GM19452 (cell line): ENCODE data around the gene GPR152.
"Not testable (repeated sequence)": the region's sequence is repeated elsewhere in the genome, so short reads cannot be mapped to it uniquely, and the experiment has no call there.

ENCODE experiments used
- ATAC-seq: cut with Tn5 transposase; IDR thresholded peaks from one replicate; pipeline ENCODE4 v1.9.1; 2021; ENCODE audit not compliant: unreplicated experiment

The GPR152 gene

DNA sequence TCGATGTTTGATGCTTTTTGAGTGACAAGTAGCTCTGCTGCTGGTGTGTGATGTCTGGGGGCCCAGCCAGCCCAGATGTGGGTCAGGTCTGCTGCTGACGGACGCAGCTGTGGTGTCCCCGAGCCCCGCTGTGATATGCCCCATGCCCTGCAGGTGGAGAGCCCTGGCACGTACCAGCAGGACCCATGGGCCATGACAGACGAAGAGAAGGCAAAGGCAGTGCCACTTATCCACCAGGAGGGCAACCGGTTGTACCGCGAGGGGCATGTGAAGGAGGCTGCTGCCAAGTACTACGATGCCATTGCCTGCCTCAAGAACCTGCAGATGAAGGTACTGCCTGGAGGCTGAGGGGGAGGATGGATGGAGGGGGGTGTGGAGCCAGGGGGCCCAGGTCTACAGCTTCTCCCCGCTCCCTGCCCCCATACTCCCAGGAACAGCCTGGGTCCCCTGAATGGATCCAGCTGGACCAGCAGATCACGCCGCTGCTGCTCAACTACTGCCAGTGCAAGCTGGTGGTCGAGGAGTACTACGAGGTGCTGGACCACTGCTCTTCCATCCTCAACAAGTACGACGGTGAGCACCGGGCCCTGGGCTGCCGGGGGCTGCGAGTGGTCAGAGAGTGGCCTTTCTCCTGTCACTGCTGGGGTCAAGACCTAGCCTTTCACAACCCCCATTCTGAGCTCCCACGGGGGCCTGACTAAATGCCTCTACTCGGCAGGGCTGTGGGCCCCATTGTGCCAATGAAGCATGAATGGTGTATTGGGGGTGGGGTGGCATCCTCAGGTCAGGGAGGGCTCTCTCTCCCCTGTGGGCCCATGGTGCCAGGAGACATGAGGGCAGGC, 37.6 kb upstream of the GPR152 start:
- no peak for ATAC-seq

DNA sequence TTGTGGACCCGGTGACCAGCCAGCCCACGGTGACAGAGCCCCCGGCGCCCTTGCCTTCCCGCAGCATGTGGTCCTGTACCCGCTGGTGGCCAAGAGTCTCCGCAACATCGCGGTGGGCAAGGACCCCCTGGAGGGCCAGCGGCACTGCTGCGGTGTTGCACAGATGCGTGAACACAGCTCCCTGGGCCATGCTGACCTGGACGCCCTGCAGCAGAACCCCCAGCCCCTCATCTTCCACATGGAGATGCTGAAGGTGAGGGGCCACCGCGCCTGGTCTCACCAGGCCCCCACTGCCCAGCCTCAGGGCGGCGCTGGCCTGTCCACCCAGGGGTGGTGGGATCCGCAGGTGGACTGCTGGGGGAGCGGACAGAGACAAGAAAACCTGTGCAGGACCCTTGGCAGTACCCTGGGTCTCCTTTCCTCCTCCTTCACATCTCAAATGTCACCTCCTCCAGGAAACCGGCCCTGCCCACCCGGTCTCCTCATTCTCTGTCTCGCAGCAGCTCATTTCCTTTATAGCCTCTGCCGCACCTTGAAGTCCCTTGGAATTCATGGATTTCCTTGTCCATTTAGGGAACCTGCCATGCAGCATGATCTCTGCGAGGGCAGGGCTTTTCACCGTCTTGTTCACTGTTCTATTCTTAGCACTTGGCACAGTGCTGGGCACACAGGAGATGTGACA, 36.8 kb upstream of the GPR152 start:
- no peak for ATAC-seq

DNA sequence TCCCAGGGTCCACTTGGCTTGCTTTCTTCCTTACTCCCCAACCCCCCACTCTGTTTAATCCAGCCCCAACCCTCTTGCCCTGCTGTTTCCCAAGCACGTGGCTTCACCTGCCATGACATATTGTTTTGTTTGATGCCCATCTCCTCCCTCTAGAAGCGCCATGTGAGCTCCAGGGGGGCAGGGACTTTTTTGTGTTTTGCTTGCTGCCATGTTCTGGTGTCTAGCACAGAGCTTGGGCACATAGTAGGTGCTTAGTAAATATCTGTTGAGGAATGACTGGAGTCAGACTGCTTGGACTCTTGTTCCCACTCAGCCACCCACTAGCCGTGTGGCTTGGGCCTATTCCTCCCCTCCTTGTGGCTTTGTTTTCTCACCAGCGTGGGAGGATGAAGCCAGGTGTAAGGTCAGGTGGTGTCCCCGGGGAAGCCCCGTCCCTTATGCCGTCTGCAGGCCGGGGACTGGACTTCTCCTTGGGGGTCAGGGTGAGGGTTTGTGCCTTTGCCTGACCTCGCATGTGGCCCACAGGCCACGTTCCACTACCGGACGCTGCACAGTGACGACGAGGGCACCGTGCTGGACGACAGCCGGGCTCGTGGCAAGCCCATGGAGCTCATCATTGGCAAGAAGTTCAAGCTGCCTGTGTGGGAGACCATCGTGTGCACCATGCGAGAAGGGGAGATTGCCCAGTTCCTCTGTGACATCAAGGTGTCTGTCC, 34.1 kb upstream of the GPR152 start:
- no peak for ATAC-seq

DNA sequence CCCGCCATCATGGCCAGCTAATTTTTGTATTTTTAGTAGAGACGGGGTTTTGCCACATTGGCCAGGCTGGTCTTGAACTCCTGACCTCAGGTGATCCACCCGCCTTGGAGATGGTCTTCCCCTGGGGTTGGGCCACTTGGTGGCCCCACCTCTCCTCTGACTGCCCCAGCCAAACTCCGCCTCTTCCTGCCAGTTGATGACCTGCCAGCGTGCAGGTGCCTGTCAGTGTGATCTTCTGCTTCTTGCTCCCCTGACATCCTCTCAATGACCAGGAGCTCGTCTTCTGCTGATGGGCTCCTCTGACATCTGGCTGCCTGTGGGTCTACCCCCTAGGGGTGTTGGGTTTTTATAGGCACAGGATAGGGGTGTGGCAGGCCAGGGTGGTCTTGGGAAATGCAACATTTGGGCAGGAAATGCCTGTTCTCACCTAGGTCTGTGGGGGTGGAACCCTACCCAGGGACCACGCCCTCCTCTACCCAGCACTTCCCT, 33.4 kb upstream of the GPR152 start:
- not testable (repeated sequence) for ATAC-seq

DNA sequence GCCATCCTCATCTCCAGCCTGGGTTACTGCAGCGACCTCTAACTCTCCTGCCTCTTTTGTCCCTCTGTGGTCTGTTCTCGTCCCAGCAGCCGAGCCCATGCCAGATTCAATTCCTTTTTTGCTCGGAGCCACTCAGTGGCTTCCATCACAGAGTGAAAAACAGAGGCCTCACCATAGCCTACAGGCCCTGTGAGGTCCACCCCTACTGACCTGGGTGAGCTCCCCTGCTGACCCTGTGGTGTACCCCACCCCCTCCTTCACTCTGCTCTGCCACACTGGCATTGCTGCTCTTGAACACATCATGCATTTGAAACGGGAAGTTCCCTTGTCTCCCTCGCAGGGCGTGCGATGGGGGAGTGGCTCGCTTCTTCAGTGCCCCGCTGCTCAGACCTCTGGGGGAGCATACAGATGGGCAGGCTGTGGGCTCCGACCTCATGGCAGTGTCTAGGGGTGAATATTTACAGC, 32.4 kb upstream of the GPR152 start:
- no peak for ATAC-seq

DNA sequence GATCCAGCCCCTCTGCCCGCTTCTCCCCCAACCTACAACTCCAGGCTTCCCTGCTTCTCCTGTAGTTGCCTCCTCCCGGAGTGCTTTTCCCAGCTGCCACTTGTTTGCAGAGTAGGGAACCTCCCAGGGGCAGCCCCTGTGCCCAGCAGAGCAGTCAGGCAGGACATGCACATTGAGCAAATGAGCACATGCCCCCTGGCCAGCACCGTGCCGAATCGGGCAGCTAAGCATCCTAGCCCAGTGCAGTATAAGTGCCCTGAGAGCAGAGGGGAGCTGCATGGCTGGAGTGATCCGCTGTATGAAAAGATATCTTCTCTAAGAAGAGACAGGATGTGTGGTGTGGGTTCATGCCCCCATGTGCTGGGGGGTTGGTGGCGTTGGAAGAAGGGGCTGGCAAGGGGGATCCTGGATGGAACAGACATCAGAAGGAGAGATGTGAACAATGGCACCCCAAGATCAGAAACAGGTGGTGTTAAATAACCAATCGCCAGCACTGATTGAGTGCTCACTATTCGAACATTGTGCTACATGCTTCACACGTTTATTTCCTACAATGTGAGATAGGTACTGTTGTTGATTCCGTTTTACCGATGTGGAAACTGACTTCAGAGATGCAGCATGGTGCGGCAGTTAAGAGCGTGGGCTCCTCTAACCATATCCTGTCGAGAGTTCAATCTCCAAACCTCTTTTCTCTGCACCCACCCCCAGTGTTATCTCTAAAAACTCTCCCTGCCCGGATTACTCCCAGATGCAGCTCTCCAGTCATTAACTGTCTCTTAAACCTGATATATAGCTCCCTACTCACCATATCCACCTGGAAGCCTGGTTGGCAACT, 31.5 kb upstream of the GPR152 start:
- ATAC-seq, result no peak

DNA sequence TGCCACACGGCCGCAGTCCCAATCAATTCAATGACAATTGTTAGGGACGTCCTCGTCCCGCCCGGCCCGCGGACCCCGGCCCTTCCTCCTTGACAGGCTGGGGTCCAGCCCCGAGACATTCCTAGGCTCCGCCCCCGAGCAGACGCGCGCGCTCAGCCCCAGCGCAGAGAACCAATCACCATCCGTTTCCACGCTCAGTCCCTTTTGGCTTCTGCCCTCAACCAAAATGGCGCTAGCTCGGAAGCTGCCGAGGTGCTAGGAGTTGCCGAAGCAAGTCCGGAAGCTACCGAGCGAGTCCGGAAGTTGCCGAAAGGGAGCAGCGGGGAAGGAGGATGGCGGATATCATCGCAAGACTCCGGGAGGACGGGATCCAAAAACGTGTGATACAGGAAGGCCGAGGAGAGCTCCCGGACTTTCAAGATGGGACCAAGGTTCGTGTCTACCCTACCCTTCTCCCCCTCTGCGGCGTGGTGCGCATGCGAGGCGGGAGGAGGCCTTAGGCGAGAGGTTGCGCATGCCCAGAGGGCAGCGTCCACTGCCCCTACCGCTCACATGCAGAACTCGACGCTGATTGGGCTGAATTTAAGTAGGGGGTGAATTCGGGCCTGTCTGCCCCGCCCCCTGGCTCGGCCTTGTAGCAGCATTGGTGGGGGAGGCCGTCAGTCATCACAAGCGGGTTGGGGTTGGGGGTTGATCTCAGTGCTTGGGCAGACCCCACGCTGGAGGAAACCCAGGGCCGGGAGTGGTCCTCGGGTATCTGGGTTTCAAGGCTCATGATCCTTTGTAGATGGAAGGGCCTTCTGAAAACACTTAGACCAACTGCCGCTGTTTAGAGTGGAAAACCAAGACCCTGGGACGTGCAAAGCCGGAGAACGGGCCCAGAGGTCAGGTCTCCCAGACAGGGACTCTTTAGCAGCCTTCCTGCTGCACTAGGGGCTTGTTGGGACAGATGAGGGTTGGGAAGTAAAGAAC, 30.6 kb upstream of the GPR152 start, which contains the start of gene AIP:
Gene AIP (plus strand): TSS at position 200 of the 972 bp plus-strand sequence. CDS start 133 bp downstream, at position 333.
- ATAC-seq, result peak; percentile 57

DNA sequence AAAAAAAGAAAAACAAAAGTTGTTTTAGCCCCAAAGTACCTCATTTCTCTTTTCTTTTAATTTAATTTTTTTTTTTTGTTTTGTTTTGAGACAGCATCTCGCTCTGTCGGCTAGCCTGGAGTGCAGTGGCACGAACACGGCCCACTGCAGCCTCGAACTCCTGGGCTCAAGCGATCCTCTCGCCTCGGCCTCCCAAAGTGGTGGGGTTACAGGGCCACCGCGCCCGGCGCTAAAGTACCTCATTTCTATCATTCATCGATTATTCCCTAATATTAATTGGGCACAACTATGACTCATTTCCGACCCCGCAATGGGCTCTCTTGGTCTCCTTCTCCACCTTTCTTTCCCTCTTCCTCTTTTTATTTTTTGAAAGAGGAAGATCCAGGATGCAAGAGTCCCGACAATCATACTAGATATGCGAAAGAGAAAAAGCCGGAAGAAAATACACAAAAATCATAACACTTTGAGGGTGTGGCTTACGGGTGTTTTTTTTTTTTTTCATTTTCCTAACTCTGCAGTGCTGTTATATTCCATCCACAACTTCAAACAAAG, 29.8 kb upstream of the GPR152 start:
- no peak for ATAC-seq

DNA sequence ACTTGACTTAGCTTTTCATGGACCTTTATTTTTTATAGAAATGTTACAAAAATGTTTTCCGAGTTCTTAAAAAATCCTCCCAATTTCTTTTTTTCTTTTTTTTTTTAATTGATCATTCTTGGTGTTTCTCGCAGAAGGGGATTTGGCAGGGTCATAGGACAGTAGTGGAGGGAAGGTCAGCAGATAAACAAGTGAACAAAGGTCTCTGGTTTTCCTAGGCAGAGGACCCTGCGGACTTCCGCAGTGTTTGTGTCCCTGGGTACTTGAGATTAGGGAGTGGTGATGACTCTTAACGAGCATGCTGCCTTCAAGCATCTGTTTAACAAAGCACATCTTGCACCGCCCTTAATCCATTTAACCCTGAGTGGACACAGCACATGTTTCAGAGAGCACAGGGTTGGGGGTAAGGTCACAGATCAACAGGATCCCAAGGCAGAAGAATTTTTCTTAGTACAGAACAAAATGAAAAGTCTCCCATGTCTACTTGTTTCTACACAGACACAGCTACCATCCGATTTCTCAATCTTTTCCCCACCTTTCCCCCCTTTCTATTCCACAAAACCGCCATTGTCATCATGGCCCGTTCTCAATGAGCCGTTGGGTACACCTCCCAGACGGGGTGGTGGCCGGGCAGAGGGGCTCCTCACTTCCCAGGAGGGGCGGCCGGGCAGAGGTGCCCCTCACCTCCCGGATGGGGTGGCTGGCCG, 25.0 kb upstream of the GPR152 start:
- not testable (repeated sequence) for ATAC-seq

DNA sequence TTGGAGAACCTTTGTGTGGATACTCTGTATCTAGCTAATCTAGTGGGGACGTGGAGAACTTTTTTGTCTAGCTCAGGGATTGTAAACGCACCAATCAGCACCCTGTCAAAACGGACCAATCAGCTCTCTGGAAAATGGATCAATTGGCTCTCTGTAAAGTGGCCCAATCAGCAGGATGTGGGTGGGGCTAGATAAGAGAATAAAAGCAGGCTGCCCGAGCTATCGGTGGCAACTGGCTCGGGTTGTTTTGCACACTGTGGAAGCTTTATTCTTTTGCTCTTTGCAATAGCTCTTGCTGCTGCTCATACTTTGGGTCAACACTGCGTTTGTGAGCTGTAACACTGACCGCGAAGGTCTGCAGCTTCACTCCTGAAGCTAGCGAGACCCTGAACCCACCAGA, 24.2 kb upstream of the GPR152 start:
- ATAC-seq, result not testable (repeated sequence)

DNA sequence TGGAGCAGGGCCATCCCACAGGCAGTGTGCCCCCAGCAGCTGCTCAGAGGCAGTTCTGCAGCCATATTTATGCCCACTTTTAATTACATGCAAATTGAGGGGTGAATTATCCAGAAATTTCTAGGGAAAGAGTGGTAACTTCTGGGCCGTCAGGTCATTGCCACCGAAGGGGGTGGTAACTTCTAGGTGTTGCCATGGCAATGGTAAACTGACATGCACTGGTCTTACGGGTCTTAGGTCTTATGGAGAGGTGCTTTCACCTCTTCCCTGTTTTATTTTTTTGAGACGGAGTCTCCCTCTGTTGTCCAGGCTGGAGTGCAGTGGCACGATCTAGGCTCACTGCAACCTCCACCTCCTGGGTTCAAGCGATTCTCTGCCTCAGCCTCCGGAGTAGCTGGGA, 20.4 kb upstream of the GPR152 start:
- ATAC-seq, result no peak

DNA sequence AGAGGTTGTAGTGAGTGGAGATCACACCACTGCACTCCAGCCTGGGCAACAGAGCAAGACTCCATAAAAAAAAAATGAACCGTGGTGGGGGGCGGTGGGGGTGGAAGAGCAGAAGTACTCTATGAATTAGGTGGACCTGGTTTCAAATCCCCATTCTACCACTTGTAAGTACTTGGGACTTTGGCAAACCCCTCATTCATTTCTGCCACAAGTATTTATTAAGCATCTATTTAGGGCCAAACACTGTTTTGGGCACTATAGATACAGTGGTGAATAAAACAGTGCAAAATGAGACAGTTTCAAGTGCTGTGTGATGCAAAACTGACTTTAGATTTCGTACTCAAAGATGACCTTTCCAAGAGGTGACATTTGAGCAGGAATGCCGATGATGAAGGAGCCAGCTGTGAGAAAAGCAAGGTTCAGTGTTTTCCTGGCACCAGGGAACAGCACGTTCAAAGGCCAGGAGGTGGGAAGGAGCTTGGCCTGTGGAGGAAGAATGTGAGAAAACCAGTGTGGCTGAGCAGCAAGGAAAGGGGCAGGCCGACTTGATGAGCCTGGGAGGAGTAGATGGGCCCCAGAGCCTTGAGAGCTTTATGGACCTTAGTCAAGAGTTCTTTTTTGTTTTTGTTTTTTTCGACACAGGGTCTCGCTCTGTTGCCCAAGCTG, 17.9 kb upstream of the GPR152 start:
- ATAC-seq, result no peak

DNA sequence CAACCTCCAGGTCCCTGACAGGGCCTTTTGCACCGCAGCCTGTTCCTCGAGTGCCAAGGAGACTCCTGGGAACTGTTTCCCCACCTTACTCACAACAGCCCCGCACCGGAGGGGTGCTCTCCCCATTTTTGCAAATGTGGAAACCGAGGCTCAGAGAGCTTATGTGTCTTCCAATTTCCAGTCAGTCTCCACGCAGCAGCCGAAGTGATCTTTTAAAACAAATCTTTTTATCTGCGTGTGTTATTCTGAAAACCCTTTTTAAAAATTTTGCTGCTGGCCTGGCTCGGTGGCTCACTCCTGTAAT, 16.9 kb upstream of the GPR152 start:
- ATAC-seq, result no peak

DNA sequence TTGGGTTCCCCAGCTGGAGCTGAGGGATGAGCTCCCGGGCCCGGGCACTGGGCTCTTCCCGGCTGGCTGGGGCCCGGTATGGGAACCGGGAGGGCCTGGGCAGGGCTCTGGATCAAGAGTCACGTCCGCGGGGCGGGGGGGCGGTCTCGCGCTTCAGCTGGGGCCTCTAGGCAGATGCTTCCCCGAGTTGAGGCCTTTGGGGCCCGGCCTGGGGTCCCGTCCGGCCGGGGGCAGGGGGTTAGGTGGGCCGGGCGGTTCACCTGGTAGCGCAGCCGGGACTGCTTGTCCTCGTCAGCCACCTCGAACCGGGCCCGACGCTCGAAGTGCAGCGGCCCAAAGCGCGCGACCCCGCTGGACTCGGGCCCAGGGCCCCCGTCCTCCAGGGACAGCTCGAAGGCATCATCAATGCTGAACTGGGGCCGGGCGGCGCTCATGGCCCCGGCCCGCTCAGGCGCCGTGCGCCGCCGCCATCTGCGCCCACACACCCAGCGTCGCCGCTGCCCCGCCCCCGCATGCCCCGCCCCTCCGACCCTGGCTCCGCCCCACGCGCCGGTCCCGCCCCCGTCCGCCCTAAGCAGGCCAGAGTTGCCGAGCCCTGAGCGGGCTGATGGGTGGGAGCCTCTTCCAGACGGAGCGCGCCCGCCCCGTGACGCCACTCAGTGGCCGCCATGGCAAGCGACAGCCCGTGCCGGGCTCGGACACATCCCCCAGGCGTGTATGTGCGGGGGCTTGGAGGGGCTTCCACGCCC, 16.4 kb upstream of the GPR152 start, which contains the start of gene TMEM134:
Gene TMEM134 (minus strand): TSS at position 493 of the 749 bp plus-strand sequence. CDS start 59 bp downstream, at position 434.
- peak; percentile 63 for ATAC-seq

DNA sequence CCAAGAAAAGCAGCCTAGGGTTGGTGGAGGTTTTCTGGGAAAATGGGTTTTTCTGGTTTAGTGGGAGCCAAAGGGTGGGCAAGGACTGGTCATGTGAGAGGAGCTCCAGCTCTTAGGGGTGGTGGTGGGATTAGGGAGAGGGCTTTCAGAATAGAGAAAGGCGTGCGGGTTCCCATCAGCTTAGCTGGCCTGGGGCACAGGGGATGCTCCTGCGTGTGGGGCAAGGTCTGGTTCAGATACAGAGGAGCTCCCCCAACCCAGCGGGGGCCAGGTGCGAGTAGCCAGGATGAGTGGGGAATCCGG, 15.9 kb upstream of the GPR152 start:
- no peak for ATAC-seq

DNA sequence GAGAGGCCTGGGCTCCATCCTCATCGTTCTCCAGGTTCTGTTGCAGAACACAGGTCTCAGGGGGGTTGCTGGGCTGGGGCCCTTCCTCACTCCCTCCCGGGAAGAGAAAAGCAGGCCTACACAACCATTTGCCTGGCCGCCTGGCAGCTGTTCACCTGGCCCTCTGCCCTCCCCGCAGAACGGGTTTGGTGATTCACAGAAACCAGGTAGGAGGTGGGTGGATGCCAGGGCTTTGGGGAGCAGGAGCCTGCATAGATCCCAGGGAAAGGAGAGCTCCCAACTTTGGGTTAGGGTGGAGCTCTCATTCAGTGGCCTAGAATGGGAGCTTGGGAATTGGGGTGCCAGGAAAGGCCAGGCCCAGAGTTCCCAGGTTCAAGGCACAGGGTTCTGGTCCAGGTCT, 15.5 kb upstream of the GPR152 start:
- ATAC-seq, result no peak

DNA sequence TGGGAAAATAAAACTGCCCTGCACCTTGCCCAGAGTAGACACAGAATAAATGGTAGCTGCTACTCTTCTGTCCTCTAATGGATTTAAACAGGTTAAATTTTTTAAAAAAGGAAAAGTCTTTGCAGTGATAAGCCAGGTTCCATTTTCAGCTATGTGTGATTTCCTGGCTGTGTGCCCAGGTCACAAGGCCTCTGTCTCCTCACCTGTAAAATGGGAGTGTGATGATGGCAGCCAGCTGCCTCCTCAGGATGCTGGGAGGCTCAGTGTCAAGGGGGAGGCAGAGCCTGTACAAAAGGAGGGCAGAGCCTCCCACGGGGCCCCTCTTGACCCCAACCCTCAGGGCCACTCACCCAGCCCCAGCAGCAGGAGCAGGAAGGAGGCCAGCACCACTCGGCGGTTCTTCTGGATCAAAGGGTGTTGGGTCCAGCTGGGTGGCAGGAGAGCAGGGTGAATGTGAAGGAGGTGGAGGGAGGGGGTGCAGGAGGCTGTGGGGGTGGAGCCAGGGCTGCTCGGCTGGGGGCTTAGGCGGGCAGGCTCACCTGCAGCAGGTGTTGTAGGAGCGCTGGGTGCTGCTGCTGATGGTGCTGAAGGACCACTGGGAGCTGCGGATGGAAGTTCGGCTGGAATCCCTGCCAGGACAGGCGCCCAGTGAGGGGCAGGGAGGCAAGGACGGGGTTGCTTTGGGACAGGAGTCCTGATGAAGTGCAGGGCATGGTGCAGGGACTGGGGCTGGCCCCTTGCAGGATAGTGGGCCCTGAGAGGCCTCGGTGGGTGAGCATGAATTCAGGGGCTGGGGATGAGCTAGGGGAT, 14.6 kb upstream of the GPR152 start:
- no peak for ATAC-seq
